HG02973 (cell line): ENCODE measurements around the gene LCE3D.
"Not testable (repeated sequence)": the region's sequence is repeated elsewhere in the genome, so short reads cannot be mapped to it uniquely, and the experiment has no call there.

Experiments used
- ATAC-seq: cut with Tn5 transposase; IDR thresholded peaks from one replicate; pipeline ENCODE4 v1.9.1; 2021; ENCODE audit warnings: moderate library complexity; ENCODE audit not compliant: unreplicated experiment

LCE3D gene, protein sequence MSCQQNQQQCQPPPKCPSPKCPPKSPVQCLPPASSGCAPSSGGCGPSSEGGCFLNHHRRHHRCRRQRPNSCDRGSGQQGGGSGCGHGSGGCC

DNA sequence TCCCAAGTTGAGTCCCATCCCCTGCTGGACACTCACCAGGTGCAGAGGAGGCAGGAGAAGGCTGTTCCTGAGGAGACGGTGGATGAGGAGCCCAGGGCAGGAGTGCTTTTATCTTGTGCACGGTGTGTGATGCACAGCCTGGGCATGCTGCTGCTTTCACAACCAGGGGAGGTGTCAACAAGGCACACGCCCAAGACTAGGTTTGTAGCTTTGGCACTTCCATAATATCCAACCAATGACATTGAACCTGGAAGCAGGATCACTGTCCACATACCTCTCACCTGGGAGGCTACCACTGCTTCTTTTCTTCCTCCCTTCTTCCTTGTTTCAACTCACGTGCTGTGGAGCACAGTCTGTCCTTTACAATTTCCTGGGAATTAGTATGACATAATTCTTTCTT, at the start of gene LCE3D:
Gene LCE3D (minus strand): TSS at position 84 of the 400 bp plus-strand sequence. CDS start 580 bp downstream, outside the sequence.
- ATAC-seq = no peak

DNA sequence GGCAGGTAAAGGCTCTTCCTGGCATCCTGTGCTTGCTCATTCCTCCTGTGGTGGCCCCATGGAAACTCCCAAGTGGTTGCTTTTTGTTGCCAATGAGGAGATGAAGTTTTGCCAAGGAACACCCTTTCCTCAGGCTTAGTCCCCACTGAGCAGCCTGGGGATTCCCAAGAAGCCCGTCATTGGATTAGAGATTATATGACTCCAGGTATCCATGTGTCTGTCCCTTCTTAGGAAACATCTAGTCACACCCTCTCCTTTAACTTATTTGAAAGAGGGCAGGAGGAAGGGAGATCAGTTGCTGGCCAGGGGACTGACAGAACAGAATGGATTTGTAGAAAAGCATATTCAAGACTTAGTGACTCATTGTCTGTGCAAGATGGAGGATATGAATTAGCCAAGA, 46.4 kb upstream of the LCE3D start:
- ATAC-seq = no peak

DNA sequence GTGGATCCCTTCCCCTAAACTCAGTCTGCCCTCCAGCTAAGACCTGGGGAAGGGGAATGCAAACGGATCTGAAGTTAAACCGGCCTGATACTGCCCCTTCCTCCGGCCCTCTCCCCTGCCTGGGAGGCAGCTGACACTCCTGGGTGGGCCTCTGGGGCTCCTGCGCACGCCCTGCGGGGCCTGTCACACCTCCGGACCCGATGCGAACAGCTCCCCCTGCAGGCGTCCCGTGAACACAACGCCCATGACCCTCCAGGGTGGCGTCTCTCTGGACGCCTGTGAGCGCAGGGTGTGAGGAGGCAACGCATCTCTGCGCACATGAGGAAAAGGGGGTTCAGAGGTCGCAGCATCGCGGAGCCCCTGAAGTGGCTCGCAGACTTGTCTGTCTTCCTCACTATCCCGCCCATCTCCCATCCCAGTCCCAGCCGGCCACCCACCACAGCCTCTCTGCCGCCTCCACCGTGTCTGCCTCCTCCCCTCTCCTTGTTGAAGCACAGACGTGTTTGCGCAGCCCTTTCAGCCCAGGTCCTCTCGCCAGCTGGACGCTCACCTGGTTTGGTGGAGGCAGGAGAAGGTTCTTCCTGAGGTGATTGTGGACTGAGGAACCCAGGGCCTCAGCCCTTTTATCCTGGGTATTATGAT, 43.0 kb upstream of the LCE3D start:
- no peak for ATAC-seq

DNA sequence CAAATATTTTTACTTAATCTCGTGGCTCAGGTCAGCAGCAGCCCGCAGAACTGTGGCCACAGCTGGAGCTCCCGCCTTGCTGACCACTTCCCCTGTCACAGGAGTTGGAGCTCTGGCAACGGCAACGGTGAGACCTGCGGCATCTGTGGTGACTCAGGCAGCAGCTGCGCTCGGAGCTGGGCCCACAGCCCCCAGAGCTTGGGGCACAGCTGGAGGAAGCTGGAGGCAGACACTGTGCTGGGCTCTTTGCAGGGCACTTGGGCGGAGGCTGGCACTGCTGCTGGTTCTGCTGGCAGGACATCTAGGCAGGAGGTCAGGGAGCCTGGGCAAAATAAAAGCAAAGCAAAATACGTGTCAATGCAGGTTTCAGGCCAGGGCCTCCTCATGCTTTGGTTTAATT, 42.5 kb upstream of the LCE3D start, which contains the start of gene LCE3A:
Gene LCE3A (minus strand): TSS at position 301 of the 400 bp plus-strand sequence. CDS start 0 bp downstream, at position 301.
- no peak for ATAC-seq

DNA sequence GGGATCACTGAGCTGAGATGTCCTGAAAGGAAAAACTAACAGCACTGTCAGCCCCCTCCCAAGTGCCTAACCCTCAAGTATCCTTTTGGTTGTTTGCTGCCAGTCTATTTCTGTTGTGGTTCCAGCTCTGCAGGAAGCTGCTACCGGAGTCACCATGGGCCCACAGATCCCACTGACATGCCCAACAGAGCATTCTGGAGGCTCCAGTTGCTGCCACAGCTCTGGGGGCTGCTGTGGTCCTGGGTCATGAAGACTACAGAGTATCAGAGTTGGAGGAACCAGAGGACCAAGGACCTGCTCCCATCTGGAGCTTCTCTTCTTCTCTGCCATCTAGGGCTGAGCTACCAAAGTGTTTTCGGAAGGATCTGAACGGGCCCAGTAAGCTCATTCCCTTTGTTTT, 41.7 kb upstream of the LCE3D start:
- no peak for ATAC-seq

DNA sequence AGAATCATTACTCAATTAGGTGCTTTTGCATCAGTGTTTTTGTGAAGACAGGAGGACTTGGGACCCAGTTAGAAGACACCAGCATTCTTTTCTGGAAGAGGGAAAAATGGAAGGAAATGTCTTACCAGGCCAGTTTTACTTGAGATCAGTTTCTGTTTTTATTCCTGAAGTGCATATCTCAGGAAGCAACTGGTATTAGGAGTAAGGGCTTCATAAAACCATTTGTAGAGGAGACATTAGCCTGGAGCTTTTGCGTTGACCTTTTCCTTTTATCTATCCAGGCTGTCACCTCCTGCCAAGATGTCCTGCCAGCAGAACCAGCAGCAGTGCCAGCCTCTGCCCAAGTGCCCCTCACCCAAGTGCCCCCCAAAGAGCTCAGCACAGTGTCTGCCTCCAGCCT, 33.2 kb upstream of the LCE3D start, which contains the start of gene LCE3B:
Gene LCE3B (plus strand): TSS at position 301 of the 400 bp plus-strand sequence. CDS start 0 bp downstream, at position 301.
- ATAC-seq = no peak

DNA sequence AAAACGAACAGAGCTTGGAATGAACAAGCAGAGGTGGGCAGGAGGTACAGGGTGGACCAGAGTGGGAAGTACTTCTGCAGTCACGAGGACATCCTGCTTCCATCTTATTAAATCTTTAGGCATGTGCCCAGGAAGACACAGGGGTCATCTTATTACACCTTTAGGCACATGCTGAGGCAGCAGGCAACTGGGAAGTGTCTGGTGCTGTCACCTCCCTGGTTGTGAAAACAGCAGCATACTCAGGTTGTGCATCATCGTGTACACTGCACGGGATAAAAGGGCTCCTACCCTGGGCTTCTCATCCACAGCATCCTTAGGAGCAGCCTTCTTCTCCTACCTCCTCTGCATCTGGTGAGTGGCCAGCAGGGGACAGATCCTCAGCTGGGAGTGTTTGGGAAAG, 19.6 kb upstream of the LCE3D start, which contains the start of gene LCE3C:
Gene LCE3C (plus strand): TSS at position 301 of the 400 bp plus-strand sequence. CDS start 498 bp downstream, outside the sequence.
- no peak for ATAC-seq

DNA sequence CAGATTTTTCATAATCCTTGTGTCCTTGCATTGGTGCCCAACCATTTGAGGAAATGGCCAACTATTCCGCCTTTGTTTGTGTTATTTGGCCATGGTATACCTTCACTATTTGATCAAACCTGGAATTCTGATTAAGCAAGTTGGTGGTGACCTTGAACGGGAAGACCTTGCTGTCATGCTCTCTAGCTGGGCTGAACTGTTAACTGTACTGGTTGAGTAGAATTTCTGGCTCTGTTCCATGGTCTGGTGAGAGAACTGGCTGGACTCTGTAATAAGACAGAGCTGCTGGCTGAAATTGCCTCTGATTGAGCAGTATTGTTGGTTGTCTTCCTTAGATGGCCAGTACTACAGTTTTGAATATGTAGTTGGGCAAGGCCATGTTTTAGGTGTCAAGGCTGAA, 16.7 kb upstream of the LCE3D start:
- no peak for ATAC-seq

DNA sequence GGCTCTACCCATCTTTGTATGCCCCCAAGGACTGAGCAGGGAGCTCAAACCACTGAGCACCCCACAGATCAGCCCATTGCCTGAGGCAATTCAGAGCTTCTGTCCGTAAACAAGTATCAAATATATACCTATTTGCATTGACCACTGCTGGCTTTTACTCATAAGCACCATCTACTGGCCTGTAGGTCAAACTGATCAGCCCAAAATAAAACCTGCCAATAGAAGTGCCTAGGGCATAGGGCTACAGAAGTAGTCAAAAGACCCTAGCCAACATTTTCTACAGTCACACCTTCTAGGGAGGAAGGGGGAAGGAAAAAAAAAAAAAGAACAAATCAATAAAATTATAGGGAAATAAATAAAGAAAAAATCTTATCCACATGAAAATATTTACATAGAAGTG, 5.3 kb upstream of the LCE3D start:
- no peak for ATAC-seq

DNA sequence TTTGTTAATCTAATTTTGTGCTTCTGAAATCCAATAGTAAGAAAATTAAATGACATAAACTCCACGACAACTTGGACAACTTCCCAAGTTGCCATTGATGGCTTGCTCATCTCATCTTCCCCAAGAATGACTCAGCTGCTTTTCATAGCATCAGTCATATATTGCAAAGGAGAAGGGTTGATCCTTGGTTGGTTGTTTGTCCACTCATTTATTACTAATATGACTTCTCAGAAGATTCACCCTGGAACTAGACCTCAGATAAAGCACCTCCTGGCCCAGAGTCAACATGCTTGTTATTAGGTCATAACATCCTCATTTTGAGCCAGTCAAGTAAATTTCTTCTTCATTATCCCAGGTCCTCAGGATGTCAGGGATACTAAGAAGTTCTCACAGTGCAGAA, 2.3 kb upstream of the LCE3D start:
- ATAC-seq = no peak

DNA sequence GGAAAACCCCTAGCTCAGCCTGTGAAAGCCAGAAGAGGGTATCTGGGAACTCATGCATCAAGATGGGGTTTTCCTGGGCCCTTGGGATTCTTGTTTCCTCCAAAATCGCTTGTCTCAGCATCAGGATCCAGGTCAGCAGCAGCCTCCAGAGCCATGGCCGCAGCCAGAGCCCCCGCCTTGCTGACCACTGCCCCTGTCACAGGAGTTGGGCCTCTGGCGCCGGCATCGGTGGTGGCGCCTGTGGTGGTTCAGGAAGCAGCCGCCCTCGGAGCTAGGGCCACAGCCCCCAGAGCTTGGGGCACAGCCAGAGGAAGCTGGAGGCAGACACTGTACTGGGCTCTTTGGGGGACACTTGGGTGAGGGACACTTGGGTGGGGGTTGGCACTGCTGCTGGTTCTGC, 790 bp downstream of the LCE3D start:
- not testable (repeated sequence) for ATAC-seq

DNA sequence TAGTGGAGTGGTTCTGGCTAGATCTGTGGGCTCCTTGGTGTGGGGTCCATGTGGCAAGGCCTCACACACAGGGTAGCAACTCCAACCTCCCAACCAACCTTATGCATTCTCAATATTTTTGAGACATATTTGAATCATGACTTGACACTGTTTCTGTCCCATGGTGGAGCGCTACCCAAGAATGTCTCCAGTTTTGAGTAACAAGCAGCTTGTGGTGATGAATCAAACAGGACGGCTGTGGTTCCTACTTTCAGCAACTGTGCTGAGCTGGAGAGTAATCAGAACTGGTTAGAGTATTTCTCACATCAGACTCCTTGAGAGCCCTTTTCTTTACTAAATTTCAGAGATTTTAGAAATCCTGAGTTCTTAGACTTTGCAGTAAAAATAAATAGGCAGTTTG, 3.1 kb downstream of the LCE3D start:
- no peak for ATAC-seq

DNA sequence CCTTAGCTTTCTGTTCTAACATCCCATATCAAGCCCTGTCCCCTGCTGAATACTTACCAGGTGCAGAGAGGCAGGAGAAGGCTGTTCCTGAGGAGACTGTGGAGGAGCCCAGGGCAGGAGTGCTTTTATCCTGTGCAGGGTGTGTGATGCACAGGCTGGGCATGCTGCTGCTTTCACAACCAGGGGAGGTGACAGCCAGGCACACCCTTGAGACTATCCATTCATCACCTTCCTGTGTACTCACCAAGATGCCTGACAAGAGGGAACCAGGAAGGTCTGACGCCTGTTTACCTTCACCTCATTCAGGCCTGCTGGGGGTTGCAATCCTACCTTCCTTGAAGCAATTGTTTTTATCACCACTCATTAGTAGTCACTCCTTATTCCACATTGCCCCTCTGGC, 13.6 kb downstream of the LCE3D start, which contains the start of gene LCE3E:
Gene LCE3E (minus strand): TSS at position 100 of the 400 bp plus-strand sequence. CDS start 572 bp downstream, outside the sequence.
- no peak for ATAC-seq

DNA sequence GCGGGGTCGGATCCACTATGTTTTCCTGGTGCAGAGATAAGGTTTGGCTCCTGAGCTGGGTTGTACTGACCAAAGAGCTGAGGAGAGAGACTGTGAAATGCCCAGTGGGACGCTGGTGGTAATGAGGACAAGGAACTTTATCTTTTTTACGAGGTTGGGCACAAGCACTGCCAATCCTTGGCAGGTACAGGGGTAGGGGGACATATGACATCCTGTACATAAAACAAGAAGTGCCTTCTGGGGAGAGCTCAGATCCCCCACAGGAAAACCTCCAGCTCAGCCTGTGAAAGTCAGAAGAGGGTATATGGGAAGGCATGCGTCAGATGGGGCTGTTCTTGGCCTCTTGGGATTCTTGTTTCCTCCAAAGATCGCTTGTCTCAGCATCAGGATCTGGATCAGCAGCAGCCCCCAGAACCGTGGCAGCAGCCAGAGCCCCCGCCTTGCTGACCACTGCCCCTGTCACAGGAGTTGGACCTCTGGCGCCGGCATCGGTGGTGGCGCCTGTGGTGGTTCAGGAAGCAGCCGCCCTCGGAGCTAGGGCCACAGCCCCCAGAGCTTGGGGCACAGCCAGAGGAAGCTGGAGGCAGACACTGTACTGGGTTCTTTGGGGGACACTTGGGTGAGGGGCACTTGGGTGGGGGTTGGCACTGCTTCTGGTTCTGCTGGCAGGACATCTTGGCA, 14.6 kb downstream of the LCE3D start:
- no peak for ATAC-seq

DNA sequence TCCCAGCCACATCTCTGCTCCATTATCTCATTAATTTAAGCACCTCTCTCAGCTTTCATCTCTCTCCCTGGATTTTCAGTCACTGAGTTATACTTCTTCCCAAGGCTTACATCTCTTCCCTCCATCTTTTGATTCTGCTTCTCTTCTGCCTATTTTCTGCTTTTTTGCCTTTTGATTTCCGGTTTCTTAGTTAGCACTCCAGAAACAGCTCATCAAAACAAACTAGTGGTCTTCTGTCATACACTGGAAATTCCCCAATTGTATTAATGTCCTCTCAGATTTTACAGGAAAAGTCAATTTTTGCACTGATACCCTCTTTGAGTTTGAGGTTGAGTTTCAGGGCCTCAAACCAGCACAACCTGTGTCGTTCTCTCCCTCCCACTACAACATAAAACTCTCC, 15.2 kb downstream of the LCE3D start:
- no peak for ATAC-seq

DNA sequence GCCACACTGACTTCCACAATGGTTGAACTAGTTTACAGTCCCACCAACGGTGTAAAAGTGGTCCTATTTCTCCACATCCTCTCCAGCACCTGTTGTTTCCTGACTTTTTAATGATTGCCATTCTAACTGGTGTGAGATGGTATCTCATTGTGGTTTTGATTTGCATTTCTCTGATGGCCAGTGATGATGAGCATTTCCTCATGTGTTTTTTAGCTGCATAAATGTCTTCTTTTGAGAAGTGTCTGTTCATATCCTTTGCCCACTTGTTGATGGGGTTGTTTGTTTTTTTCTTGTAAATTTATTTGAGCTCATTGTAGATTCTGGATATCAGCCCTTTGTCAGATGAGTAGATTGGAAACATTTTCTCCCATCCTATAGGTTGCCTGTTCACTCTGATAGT, 32.0 kb downstream of the LCE3D start:
- not testable (repeated sequence) for ATAC-seq

DNA sequence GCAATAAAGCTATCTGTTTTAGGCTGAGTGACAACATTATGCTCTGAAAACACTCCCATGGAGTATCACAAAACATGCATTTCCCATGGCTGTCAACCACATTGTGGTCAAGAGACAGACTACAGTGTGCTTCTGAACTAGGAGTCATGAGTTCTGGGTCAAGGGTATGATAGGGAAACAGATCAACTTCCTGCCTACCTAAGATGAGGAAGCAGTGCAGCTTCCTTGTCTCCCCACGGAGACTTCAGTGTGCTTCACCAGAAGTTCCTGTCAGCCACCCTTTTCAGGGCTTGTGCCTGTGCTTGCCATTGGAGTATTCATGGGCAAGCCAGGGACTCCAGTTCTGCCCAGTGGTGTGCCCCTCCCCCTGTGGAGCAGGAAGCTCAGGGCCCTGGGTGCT, 33.6 kb downstream of the LCE3D start:
- ATAC-seq = no peak

DNA sequence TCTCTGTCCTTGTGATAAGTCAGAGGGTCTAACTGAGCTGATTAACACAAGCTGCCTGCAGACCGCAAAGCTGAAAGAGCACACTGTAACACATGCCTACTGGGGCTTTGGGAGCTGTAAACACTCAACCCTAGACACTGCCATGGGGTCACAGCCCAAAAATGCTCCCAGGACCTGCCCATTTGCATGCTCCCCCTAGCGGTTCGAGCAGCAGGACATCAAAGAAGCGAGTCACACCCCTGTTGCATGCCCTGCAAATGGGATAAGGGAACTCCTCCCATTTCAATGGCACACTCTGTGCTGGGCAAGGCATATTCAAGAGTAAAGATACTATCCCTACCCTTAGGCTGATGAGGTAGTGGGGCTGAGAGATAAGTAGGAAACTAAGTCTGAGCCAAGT, 36.5 kb downstream of the LCE3D start:
- ATAC-seq = no peak

DNA sequence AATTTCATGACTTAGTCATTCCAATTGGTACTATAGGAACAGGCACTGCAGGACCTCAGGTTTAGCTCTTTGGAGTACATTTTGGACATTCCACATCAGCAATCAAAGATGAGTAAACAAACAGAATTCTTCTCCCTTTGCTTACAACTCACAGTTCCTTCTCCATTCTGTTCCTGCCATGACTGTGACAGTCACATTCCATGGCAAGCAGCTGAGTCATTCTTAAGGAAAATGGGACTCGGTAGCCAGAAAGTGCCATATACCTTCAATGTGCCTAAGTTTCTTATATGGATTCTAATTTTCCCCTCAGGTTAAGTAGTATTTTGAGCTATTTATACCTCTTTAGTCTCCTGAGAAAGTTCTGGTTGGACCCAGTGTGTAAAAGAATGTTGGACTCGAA, 40.4 kb downstream of the LCE3D start:
- ATAC-seq = no peak

DNA sequence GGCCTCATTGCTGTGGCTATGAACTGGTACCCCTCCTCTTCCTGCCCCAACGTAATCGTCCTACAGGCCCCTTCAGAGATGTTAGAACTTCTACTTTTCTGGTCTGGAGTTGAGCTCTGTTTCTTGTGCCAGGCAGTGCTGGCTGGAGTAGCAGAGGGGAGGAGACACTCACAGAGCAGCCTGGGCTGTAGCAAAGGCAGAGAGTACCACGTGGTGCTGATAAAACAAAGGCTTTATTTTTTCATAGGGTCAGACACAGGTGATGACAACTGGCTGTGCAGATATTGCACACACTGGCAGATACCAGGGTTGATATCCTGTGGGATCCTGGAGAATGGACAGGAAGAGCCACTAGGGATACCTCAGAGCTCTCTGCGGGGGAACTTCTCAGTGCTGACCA, 42.8 kb downstream of the LCE3D start:
- ATAC-seq = no peak

DNA sequence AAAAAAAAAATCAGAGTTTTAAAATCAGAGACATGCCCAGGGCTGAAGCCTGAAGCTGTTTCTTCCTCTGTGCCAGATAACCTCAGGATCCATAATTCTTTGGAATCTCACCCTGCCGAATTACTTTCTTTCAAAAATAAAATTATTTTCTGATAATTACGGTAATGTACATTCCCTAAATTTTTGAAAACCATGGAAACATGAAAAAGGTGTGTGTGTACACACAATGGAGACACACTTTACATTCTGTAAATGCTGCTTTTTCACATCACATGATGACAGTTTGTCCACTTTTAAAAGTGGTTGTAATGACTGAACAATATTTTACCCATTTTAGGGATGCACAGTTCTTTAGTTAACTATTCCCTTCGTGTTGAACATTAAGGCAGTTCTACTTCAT, 44.5 kb downstream of the LCE3D start:
- ATAC-seq = no peak

DNA sequence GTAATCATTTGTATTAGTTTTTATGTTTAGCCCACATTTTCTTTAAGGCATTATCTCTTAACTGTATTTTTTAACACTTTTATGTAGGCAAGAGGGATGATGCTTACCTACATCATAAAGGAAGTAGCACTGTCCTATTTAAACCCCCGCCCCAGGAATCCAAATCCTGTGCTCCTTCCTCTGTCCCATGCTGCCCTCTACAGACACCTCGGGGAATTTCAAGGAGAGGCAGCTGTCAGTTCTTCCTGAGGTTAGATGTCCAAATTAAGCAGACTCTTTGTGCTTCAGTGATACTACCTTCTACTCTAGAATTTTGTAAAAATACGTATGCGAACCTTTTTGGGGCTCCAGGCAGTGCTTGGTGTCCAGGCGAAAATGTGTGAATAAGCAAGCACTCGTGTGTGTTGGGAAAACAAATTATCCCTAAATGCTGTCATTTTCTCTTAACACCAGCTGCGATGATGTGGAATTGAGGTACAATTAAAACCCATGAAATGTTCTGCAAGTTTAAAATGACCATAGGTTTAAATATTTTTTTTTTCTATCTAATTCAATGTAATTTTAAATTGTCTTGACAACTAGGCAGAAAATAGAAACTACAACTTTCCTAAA, 46.9 kb downstream of the LCE3D start:
- no peak for ATAC-seq
